Transverse colon (tissue), 4 donors: ENCODE measurements around the gene GPT2.

Experiments
- EP300 ChIP-seq: sonication (generic); formaldehyde crosslinking; IDR thresholded peaks from one replicate; pipeline ENCODE4 v1.6.1; 2017; ENCODE audit warnings: antibody characterized with exemption, low read depth
- POLR2A ChIP-seq: fragments of 450-650 bp; IDR thresholded peaks from one replicate; pipeline ENCODE4 v1.6.1; 2016; ENCODE audit warnings: antibody characterized with exemption, mild to moderate bottlenecking, moderate library complexity
- POLR2AphosphoS5 ChIP-seq, 3 donors: sonication (generic); formaldehyde crosslinking; IDR thresholded peaks; one replicate each; pipeline ENCODE4 v1.6.1; 2016; ENCODE audit warnings: antibody characterized with exemption in 3 of 3
- TF ChIP-seq, protein P1 (sequence below), 5 experiments: fragments of 200-600 bp in 3 of 5; fragments of 450-650 bp in 2 of 5; sonication (generic) in 3 of 5; IDR thresholded peaks; 1 replicate in 2 of 5; 2 replicates in 3 of 5; pipeline ENCODE4 v1.5.1; 2016 to 2017; ENCODE audit warnings: antibody characterized with exemption in 5 of 5, inconsistent platforms in 3 of 5, mild to moderate bottlenecking in 2 of 5, moderate library complexity in 1 of 5

GRCh38 chr16:46911038-46911437, 26.9 kb downstream of the GPT2 start:
- TF ChIP-seq POLR2A, result no peak
- TF ChIP-seq, protein P1, sequence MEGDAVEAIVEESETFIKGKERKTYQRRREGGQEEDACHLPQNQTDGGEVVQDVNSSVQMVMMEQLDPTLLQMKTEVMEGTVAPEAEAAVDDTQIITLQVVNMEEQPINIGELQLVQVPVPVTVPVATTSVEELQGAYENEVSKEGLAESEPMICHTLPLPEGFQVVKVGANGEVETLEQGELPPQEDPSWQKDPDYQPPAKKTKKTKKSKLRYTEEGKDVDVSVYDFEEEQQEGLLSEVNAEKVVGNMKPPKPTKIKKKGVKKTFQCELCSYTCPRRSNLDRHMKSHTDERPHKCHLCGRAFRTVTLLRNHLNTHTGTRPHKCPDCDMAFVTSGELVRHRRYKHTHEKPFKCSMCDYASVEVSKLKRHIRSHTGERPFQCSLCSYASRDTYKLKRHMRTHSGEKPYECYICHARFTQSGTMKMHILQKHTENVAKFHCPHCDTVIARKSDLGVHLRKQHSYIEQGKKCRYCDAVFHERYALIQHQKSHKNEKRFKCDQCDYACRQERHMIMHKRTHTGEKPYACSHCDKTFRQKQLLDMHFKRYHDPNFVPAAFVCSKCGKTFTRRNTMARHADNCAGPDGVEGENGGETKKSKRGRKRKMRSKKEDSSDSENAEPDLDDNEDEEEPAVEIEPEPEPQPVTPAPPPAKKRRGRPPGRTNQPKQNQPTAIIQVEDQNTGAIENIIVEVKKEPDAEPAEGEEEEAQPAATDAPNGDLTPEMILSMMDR (IDR thresholded peaks at IDR 0.05), result no peak
- TF ChIP-seq POLR2AphosphoS5 (IDR thresholded peaks at IDR 0.05), result no peak
- TF ChIP-seq EP300, result no peak
